Activated B cell treated with CpG ODN at 0.5 μM for 24 hours (primary cell): Measurements from ENCODE around the gene PTTG2. TPM values are rescaled to one million over a fixed set of nuclear protein-coding genes. Genes with fewer than 3 reads are reported as not detected.

ENCODE experiments used
- ATAC-seq: fragments of 200-7000 bp; cut with Tn5 transposase; one replicate; pipeline ENCODE4 v1.10.0; 2021; ENCODE audit warnings: low read depth, mild to moderate bottlenecking, moderate library complexity
- CTCF ChIA-PET: fragments of 350-600 bp; sonication (Branson Sonifier 250); formaldehyde crosslinking; loops from one replicate; lab custom pipeline; 2021; ENCODE audit warnings: antibody characterized with exemption; lab: Charles Lee
- POLR2A ChIA-PET: fragments of 350-600 bp; sonication (Branson Sonifier 250); formaldehyde crosslinking; loops from one replicate; lab custom pipeline; 2021; ENCODE audit warnings: antibody characterized with exemption; lab: Charles Lee
- DNase-seq: peaks from one replicate; pipeline ENCODE4 v3.0.0; 2022
- H3K27ac Mint-ChIP-seq: one replicate; pipeline ENCODE4 v1.8.0; 2020; ENCODE audit warnings: mixed read lengths
- H3K27me3 Mint-ChIP-seq: one replicate; pipeline ENCODE4 v1.8.0; 2021; ENCODE audit warnings: mixed read lengths
- H3K36me3 Mint-ChIP-seq: one replicate; pipeline ENCODE4 v1.8.0; 2021; ENCODE audit warnings: low read depth, mixed read lengths
- H3K4me1 Mint-ChIP-seq: one replicate; pipeline ENCODE4 v1.8.0; 2021; ENCODE audit warnings: mixed read lengths
- H3K4me3 Mint-ChIP-seq: one replicate; pipeline ENCODE4 v1.8.0; 2020; ENCODE audit warnings: mild to moderate bottlenecking, mixed read lengths
- H3K9me3 Mint-ChIP-seq: one replicate; pipeline ENCODE4 v1.8.0; 2020; ENCODE audit warnings: mixed read lengths
- intact Hi-C: fragments of 100-400 bp; cut with micrococcal nuclease; formaldehyde crosslinking; loops from one replicate; pipeline ENCODE4 v1.15.1; 2024
- total RNA-seq: library from RNA; stranded (reverse); gene quantifications from 2 replicates; pipeline ENCODE4 v1.2.3, GENCODE V29; 2022
- TF ChIP-seq, protein P1 (sequence below): fragments of 200-600 bp; IDR thresholded peaks from one replicate; pipeline ENCODE4 v1.8.0; 2022; ENCODE audit warnings: antibody characterized with exemption, mild to moderate bottlenecking

PTTG2 gene
- total RNA-seq, 1 donor from 2014 or later = 2.2 TPM

DNA sequence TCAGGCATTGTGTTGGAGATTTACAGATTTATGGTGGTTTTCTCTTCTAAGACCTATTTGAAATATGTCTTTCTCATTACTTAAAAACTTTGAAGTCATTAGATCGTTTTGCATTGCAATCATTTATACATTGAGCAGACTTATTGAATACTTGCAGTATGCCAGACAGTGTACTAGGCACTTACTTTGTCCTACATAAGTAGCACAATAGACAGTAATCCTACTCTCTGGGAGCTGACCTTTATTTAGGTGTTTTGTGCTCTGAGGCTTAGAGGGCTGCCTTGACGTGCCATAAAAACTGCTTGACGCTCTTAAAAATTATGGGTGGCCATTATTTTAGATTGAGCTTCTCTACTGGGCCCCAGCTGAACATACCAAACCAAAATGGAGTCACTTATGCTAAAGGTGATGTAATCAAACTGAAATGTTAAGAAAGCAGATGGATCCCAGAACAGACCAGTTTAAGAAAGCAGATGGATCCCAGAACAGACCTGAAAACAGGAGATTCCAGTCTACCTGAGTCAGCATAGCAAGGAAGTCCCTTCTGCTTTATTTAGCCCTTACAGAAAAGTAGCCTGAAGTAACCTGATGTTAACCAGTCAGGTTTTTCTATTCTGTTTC, 42.4 kb downstream of the PTTG2 start:
- Mint-ChIP-seq H3K4me1 (peaks cover 59% of the 10 kb centered on the region), H3K4me3 (no peak overlapping the region), H3K27ac (no peak overlapping the region), H3K27me3 (no peaks in the 10 kb centered on the region), H3K36me3 (peaks cover 13% of the 10 kb centered on the region), H3K9me3 (no peaks in the 10 kb centered on the region)
- TF ChIP-seq, protein P1, sequence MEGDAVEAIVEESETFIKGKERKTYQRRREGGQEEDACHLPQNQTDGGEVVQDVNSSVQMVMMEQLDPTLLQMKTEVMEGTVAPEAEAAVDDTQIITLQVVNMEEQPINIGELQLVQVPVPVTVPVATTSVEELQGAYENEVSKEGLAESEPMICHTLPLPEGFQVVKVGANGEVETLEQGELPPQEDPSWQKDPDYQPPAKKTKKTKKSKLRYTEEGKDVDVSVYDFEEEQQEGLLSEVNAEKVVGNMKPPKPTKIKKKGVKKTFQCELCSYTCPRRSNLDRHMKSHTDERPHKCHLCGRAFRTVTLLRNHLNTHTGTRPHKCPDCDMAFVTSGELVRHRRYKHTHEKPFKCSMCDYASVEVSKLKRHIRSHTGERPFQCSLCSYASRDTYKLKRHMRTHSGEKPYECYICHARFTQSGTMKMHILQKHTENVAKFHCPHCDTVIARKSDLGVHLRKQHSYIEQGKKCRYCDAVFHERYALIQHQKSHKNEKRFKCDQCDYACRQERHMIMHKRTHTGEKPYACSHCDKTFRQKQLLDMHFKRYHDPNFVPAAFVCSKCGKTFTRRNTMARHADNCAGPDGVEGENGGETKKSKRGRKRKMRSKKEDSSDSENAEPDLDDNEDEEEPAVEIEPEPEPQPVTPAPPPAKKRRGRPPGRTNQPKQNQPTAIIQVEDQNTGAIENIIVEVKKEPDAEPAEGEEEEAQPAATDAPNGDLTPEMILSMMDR = no peak
- ChIA-PET POLR2A (no interaction called here), CTCF (no interaction called here)
- DNase-seq (no peak), ATAC-seq (no peak)
- intact Hi-C loops = no loop called here

DNA sequence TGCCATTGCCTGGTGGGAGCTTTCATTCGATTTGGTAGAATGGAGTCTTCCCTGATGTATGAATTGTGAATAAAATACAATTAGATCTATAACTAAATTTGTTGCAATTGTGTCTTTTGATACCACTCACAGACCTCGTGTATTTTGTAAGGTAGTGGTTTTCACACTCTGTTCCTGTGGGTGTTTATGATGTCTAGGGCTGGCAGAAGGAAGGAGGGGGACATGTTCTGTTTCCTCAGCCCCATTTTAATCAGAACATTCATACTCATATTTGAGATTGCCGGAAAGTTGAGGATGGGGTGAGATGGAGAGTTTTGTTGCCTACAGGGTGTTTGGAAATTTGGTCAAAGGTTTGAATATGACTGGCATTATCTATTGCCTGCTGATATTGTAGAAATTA, 42.9 kb downstream of the PTTG2 start:
- no peak overlapping the region for H3K27ac Mint-ChIP-seq
- no peak overlapping the region for H3K4me3 Mint-ChIP-seq
- no peak for DNase-seq
- ATAC-seq = no peak
- H3K36me3 Mint-ChIP-seq = peaks cover 13% of the 10 kb centered on the region
- intact Hi-C loops = no loop called here
- H3K4me1 Mint-ChIP-seq = peaks cover 58% of the 10 kb centered on the region
- no peaks in the 10 kb centered on the region for H3K27me3 Mint-ChIP-seq
- CTCF ChIA-PET = no interaction called here
- TF ChIP-seq, protein P1 = no peak
- H3K9me3 Mint-ChIP-seq = no peaks in the 10 kb centered on the region
- POLR2A ChIA-PET = interaction anchor here (0.7 kb wide), 1 partner anchor 249 kb away, joined by 5 read pairs; no protein-coding TSS in a partner anchor

DNA sequence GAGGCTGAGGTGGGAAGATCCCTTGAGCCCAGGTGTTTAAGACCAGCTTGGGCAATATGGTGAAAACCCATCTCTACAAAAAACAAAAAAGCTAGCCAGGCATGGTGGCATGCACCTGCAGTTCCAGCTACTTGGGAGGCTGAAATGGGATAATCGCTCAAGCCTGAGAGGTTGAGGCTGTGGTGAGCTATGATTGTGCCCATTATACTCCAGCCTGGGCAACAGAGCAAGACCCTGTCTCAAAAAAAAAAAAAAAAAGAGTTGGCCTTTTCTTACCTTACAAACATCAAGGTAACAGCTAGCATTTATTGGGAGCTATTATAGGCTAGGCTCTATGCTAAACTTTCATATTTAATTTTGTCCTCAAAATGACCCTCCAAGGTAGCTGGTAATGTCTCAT, 43.4 kb downstream of the PTTG2 start:
- H3K4me1 Mint-ChIP-seq = peaks cover 59% of the 10 kb centered on the region
- CTCF ChIA-PET = no interaction called here

GRCh38 chr4:38004062-38004461, 43.9 kb downstream of the PTTG2 start:
- peaks cover 63% of the 10 kb centered on the region for H3K4me1 Mint-ChIP-seq
- CTCF ChIA-PET = no interaction called here

More for the DNA sequence above, 43.4 kb downstream of the PTTG2 start:
- Mint-ChIP-seq H3K27me3 (no peaks in the 10 kb centered on the region), H3K9me3 (no peaks in the 10 kb centered on the region), H3K36me3 (peaks cover 10% of the 10 kb centered on the region), H3K27ac (no peak overlapping the region), H3K4me3 (no peak overlapping the region)
- intact Hi-C loops = no loop called here
- no peak for ATAC-seq
- POLR2A ChIA-PET = interaction anchor here (0.7 kb wide), 1 partner anchor 249 kb away, joined by 5 read pairs; no protein-coding TSS in a partner anchor
- DNase-seq = no peak
- TF ChIP-seq, protein P1 = no peak

GRCh38 chr4:38004887-38005286, 44.7 kb downstream of the PTTG2 start:
- ChIA-PET CTCF (no interaction called here), POLR2A (no interaction called here)
- TF ChIP-seq, protein P1 = no peak
- H3K27me3 Mint-ChIP-seq = no peaks in the 10 kb centered on the region
- peaks cover 4% of the 10 kb centered on the region for H3K36me3 Mint-ChIP-seq
- H3K4me1 Mint-ChIP-seq = peaks cover 61% of the 10 kb centered on the region
- no peaks in the 10 kb centered on the region for H3K9me3 Mint-ChIP-seq
- no peak overlapping the region for H3K27ac Mint-ChIP-seq
- ATAC-seq (no peak), DNase-seq (no peak)
- intact Hi-C loops = no loop called here
- no peak overlapping the region for H3K4me3 Mint-ChIP-seq

More at GRCh38 chr4:38004062-38004461, 43.9 kb downstream of the PTTG2 start:
- H3K27me3 Mint-ChIP-seq = no peaks in the 10 kb centered on the region
- H3K4me3 Mint-ChIP-seq = no peak overlapping the region
- no peak for DNase-seq
- POLR2A ChIA-PET = no interaction called here
- H3K27ac Mint-ChIP-seq = no peak overlapping the region
- H3K36me3 Mint-ChIP-seq = peaks cover 10% of the 10 kb centered on the region
- intact Hi-C loops = no loop called here
- no peak for ATAC-seq
- TF ChIP-seq, protein P1 = no peak
- no peaks in the 10 kb centered on the region for H3K9me3 Mint-ChIP-seq
